SK-N-SH (cell line): Measurements from ENCODE around the gene STK40. TPM values are rescaled to one million over a fixed set of nuclear protein-coding genes. Genes with fewer than 3 reads are reported as not detected.
A peak's percentile ranks its signal among the peaks of the same experiment; 100 is the strongest.

Source experiments
- CTCF ChIA-PET: fragments of 300-600, 350-600 bp; formaldehyde crosslinking; extraction: SDS; loops from one replicate; lab custom pipeline; 2021; lab: Yijun Ruan, JAX
- POLR2A ChIA-PET: fragments of 350-600 bp; sonication (Branson Sonifier 250); formaldehyde crosslinking; extraction: SDS; loops from one replicate; lab custom pipeline; 2020; ENCODE audit warnings: antibody characterized with exemption, inconsistent platforms; lab: Yijun Ruan, JAX
- DNase-seq: peaks from one replicate; pipeline ENCODE4 v3.0.0; 2012
- H2AFZ ChIP-seq: fragments of 200-600 bp; sonication (generic); 2 replicates; pipeline ENCODE4 v1.8.1; 2016; ENCODE audit warnings: antibody characterized with exemption, mild to moderate bottlenecking, low read depth
- H3F3A ChIP-seq: fragments of 200-600 bp; sonication (generic); replicated peaks from 2 replicates; pipeline ENCODE3; 2016; ENCODE audit warnings: antibody characterized with exemption, mild to moderate bottlenecking; ENCODE audit not compliant: insufficient read depth
- H3K27ac ChIP-seq, 2 experiments: fragments of 200-500 bp in 1 of 2; fragments of 200-600 bp in 1 of 2; sonication (Bioruptor generic) in 1 of 2; sonication (generic), shearing (Covaris generic) in 1 of 2; 2 replicates each; pipeline versions ENCODE4 v1.5.1 to v1.6.1; 2014 to 2016; ENCODE audit warnings: low read depth in 2 of 2, inconsistent platforms in 1 of 2, low read length in 1 of 2, mild to moderate bottlenecking in 1 of 2, mixed read lengths in 1 of 2
- H3K27me3 ChIP-seq: fragments of 200-600 bp; sonication (generic), shearing (Covaris generic); 2 replicates; pipeline ENCODE4 v1.6.1; 2016; ENCODE audit warnings: mixed run types; ENCODE audit not compliant: insufficient read depth
- H3K36me3 ChIP-seq, 2 experiments: fragments of 200-500 bp in 1 of 2; fragments of 200-600 bp in 1 of 2; sonication (Bioruptor generic) in 1 of 2; sonication (generic) in 1 of 2; replicated peaks in 1 of 2; 2 replicates each; pipeline versions ENCODE3 to v1.5.1; 2014 to 2016; ENCODE audit warnings: low read length in 1 of 2, mild to moderate bottlenecking in 1 of 2; ENCODE audit not compliant: insufficient read depth in 2 of 2, control insufficient read depth in 1 of 2
- H3K4me1 ChIP-seq, 2 experiments: fragments of 200-500 bp in 1 of 2; fragments of 200-600 bp in 1 of 2; sonication (Bioruptor generic) in 1 of 2; sonication (generic), shearing (Covaris generic) in 1 of 2; 2 replicates each; pipeline versions ENCODE4 v1.5.1 to v1.6.1; 2014 to 2016; ENCODE audit warnings: low read depth in 1 of 2, low read length in 1 of 2, mixed run types in 1 of 2; ENCODE audit not compliant: insufficient read depth in 2 of 2, control insufficient read depth in 1 of 2
- H3K4me2 ChIP-seq: fragments of 200-600 bp; sonication (generic), shearing (Covaris generic); 2 replicates; pipeline ENCODE4 v1.6.1; 2017; ENCODE audit warnings: mixed run types
- H3K4me3 ChIP-seq, 2 experiments: fragments of 200-500 bp in 1 of 2; fragments of 200-600 bp in 1 of 2; sonication (Bioruptor generic) in 1 of 2; sonication (generic), shearing (Covaris generic) in 1 of 2; 2 replicates each; pipeline versions ENCODE4 v1.5.1 to v1.8.1; 2014 to 2016; ENCODE audit warnings: low read depth in 2 of 2, inconsistent platforms in 1 of 2, low read length in 1 of 2, mild to moderate bottlenecking in 1 of 2, mixed read lengths in 1 of 2, moderate library complexity in 1 of 2
- H3K79me2 ChIP-seq: fragments of 200-600 bp; sonication (generic); 2 replicates; pipeline ENCODE4 v1.8.1; 2017; ENCODE audit warnings: mild to moderate bottlenecking; ENCODE audit not compliant: insufficient read depth
- H3K9ac ChIP-seq: fragments of 200-600 bp; sonication (generic); 2 replicates; pipeline ENCODE4 v1.6.1; 2017; ENCODE audit warnings: mixed run types
- H3K9me2 ChIP-seq: fragments of 200-600 bp; sonication (generic); 2 replicates; pipeline ENCODE4 v1.6.1; 2017; ENCODE audit warnings: mixed run types
- H3K9me3 ChIP-seq: fragments of 200-600 bp; sonication (generic); 2 replicates; pipeline ENCODE4 v1.6.1; 2017; ENCODE audit warnings: mixed run types, mild to moderate bottlenecking, moderate library complexity
- H4K20me1 ChIP-seq: fragments of 200-600 bp; sonication (generic); 2 replicates; pipeline ENCODE4 v1.6.1; 2017; ENCODE audit warnings: mild to moderate bottlenecking, mixed run types; ENCODE audit not compliant: insufficient read depth
- CHD2 ChIP-seq: fragments of 150-350 bp; IDR thresholded peaks from 2 replicates; pipeline ENCODE4 v1.6.1; 2018; ENCODE audit warnings: low read length; ENCODE audit not compliant: partially characterized antibody
- CTCF ChIP-seq: fragments of 200-600 bp; sonication (generic); IDR thresholded peaks from 2 replicates; pipeline ENCODE4 v1.6.1; 2017; ENCODE audit warnings: antibody characterized with exemption, mild to moderate bottlenecking, moderate library complexity
- FOXJ3 ChIP-seq: sonication (generic); formaldehyde crosslinking; IDR thresholded peaks from 2 replicates; pipeline ENCODE4 v1.5.1; 2020; ENCODE audit warnings: mild to moderate bottlenecking, missing genetic modification reagents
- FOXM1 ChIP-seq: IDR thresholded peaks from 2 replicates; pipeline ENCODE4 v1.4.0; 2012; ENCODE audit warnings: low read depth, mild to moderate bottlenecking
- GABPA ChIP-seq: IDR thresholded peaks from 2 replicates; pipeline ENCODE4 v1.4.0; 2012; ENCODE audit warnings: low read depth, mild to moderate bottlenecking
- JUND ChIP-seq: IDR thresholded peaks from 2 replicates; pipeline ENCODE4 v1.4.0; 2012
- MEF2A ChIP-seq: IDR thresholded peaks from 2 replicates; pipeline ENCODE4 v1.4.0; 2012; ENCODE audit warnings: low read depth, borderline replicate concordance
- NFIC ChIP-seq: IDR thresholded peaks from 2 replicates; pipeline ENCODE4 v1.4.0; 2012; ENCODE audit warnings: borderline replicate concordance
- NRF1 ChIP-seq: IDR thresholded peaks from 2 replicates; pipeline ENCODE4 v1.6.1; 2012; ENCODE audit warnings: low read depth, mild to moderate bottlenecking, low read length
- RAD21 ChIP-seq: IDR thresholded peaks from 2 replicates; pipeline ENCODE4 v1.6.1; 2012; ENCODE audit warnings: mild to moderate bottlenecking, low read length
- RCOR1 ChIP-seq: fragments of 150-350 bp; IDR thresholded peaks from 2 replicates; pipeline ENCODE4 v1.6.1; 2017; ENCODE audit warnings: antibody characterized with exemption, low read length
- REST ChIP-seq: IDR thresholded peaks from 2 replicates; pipeline ENCODE4 v1.6.1; 2012; ENCODE audit warnings: mild to moderate bottlenecking, low read depth, low read length, moderate library complexity
- SIN3A ChIP-seq: IDR thresholded peaks from 2 replicates; pipeline ENCODE4 v1.6.1; 2012; ENCODE audit warnings: low read depth, mild to moderate bottlenecking, low read length, moderate library complexity, borderline replicate concordance
- SMC3 ChIP-seq: IDR thresholded peaks from 2 replicates; pipeline ENCODE4 v1.6.1; 2012; ENCODE audit warnings: low read depth, low read length, improper control_type of control experiment
- TCF12 ChIP-seq: IDR thresholded peaks from 2 replicates; pipeline ENCODE4 v1.4.0; 2012
- TEAD4 ChIP-seq: IDR thresholded peaks from 2 replicates; pipeline ENCODE4 v1.4.0; 2012; ENCODE audit warnings: mild to moderate bottlenecking, borderline replicate concordance; ENCODE audit not compliant: insufficient read depth
- USF1 ChIP-seq: IDR thresholded peaks from 2 replicates; pipeline ENCODE4 v1.4.0; 2012; ENCODE audit warnings: low read depth, borderline replicate concordance
- WGBS: methylation state at CpG from one replicate; pipeline ENCODE4 v1.1.6; 2017; ENCODE audit warnings: low lambda C conversion rate; 5-methylcytosine and 5-hydroxymethylcytosine counted together
- polyA plus RNA-seq, 3 experiments: library from polyadenylated mRNA; depleted of rRNA; stranded (reverse); fragments of >200 nt; gene quantifications; 2 replicates each; pipeline ENCODE4 v1.2.3, GENCODE V29; 2012

STK40 gene
- polyA plus RNA-seq, 1 of the 3 experiments (the other 2 are of a cell fraction) = 43.3 TPM

- Histone ChIP-seq H3K27me3 (no peaks in the 10 kb centered on the region), H3K9me2 (no peaks in the 10 kb centered on the region), H3K4me1 (peaks cover 0 to 4% of the 10 kb centered on the region in 2 experiments; a peak in 1 of 4 replicates), H3K4me3 (no peak overlapping the region), H3K4me2 (no peak overlapping the region)
- POLR2A ChIA-PET = no interaction called here
- WGBS = 70% methylated on average over 11 of the region's 11 CpGs
- TF ChIP-seq CTCF (peak; percentile 8; the same call in 1 of the 2 replicates), FOXM1 (no peak)
- TF ChIP-seq, all 33 proteins: peak for 1
- peaks cover 13% of the 10 kb centered on the region for H3F3A ChIP-seq
- H2AFZ ChIP-seq = no peak overlapping the region
- no peaks in the 10 kb centered on the region for H3K9me3 ChIP-seq
- no peak overlapping the region for H3K9ac ChIP-seq
- no peaks in the 10 kb centered on the region for H3K36me3 ChIP-seq
- DNase-seq = no peak
- no peaks in the 10 kb centered on the region for H3K79me2 ChIP-seq
- CTCF ChIA-PET = interaction anchor here (1.0 to 2.3 kb wide), 4 partner anchors 8 to 70 kb away, joined by 5 to 14 read pairs (median 6); no protein-coding TSS in a partner anchor
- no peak overlapping the region for H3K27ac ChIP-seq
- no peaks in the 10 kb centered on the region for H4K20me1 ChIP-seq
These were observed 26.2 kb upstream of the STK40 start for GRCh38 chr1:36411674-36412648.

- peak overlapping the region; percentile 60 for H2AFZ ChIP-seq
- DNase-seq = peak; percentile 67
- WGBS = 5% methylated on average over 2 of the region's 2 CpGs
- TF ChIP-seq FOXJ3 (CRISPR knock-in tag) = no peak
- TF ChIP-seq REST = peak; percentile 75; the same call in 1 of the 2 replicates
- TF ChIP-seq TEAD4 = 0 out of 2 replicates have a peak, but pooled peaks have one; percentile 46
- no peak for TF ChIP-seq RAD21
- TF ChIP-seq GABPA = no peak
- peak; percentile 85 for TF ChIP-seq JUND
- TF ChIP-seq SMC3 = no peak
- TF ChIP-seq TCF12 = peak; percentile 94
- peak; percentile 17; the same call in 1 of the 2 replicates for TF ChIP-seq NFIC
- no peak for TF ChIP-seq NRF1
- TF ChIP-seq SIN3A = peak; percentile 61; the same call in 1 of the 2 replicates
- no peak for TF ChIP-seq MEF2A
- TF ChIP-seq USF1 = no peak
- TF ChIP-seq CTCF = no peak
- TF ChIP-seq RCOR1 = peak; percentile 93
- peak; percentile 55 for TF ChIP-seq CHD2
These were observed 22.8 kb upstream of the STK40 start for GRCh38 chr1:36408479-36408878.

More at GRCh38 chr1:36408479-36408878, 22.8 kb upstream of the STK40 start:
- CTCF ChIA-PET = interaction anchor here (0.6 to 1.4 kb wide), 6 partner anchors 10 to 66 kb away, joined by 3 to 4 read pairs (median 3); partner anchors contain the start of gene LSM10
- Histone ChIP-seq H3F3A (peaks cover 13% of the 10 kb centered on the region), H3K9ac (no peak overlapping the region; the same call in 1 of the 2 replicates), H3K27ac (peak overlapping the region; percentile 16 to 85; a peak in 3 of 4 replicates), H3K4me3 (no peak overlapping the region), H3K9me3 (no peaks in the 10 kb centered on the region), H3K36me3 (no peaks in the 10 kb centered on the region), H3K9me2 (no peaks in the 10 kb centered on the region), H3K27me3 (no peaks in the 10 kb centered on the region), H3K4me1 (peaks cover 0 to 4% of the 10 kb centered on the region in 2 experiments; a peak in 1 of 4 replicates), H4K20me1 (no peaks in the 10 kb centered on the region), H3K4me2 (peak overlapping the region; percentile 10), H3K79me2 (no peaks in the 10 kb centered on the region)
- POLR2A ChIA-PET = no interaction called here
